Measurements from ENCODE around the gene IZUMO4. TPM values are rescaled to one million over a fixed set of nuclear protein-coding genes. Genes with fewer than 3 reads are reported as not detected.

Gene IZUMO4
- total and polyA plus RNA-seq, 2 donors (not counting 1 experiment from before 2014, with no cell fraction given): 34.8 to 93.9 TPM

- TF ChIP-seq CTCF (IDR thresholded peaks at IDR 0.05) (no peak), EZH2 (IDR thresholded peaks at IDR 0.05; ENCODE audit: borderline replicate concordance, insufficient read depth, low read depth, low read length, poor library complexity, severe bottlenecking) (no peak)
- Histone ChIP-seq H3K79me2 (ENCODE audit: control insufficient read depth, insufficient read depth, low read length) (peaks cover 65% of the 10 kb centered on the region), H3K36me3 (replicated peaks in 1 of 2; ENCODE audit: control extremely low read depth in 1 of 2, control insufficient read depth in 1 of 2, extremely low read depth in 1 of 2, insufficient read depth in 2 of 2, low read length in 1 of 2) (no peaks in the 10 kb centered on the region), H3K4me1 (ENCODE audit: control insufficient read depth in 2 of 2, insufficient read depth in 2 of 2, low read length in 2 of 2) (peaks cover 19 to 62% of the 10 kb centered on the region in 2 donors), H3K27ac (ENCODE audit: low read length in 2 of 2) (no peak overlapping the region), H3K9me3 (ENCODE audit: control extremely low read depth in 1 of 3, control insufficient read depth in 2 of 3, insufficient read depth in 1 of 3, low read length in 2 of 3) (no peaks in the 10 kb centered on the region), H3K4me3 (ENCODE audit: control extremely low read depth in 1 of 5, extremely low read depth in 1 of 5, insufficient read depth in 1 of 5, low read depth in 2 of 5, low read length in 4 of 5) (no peak overlapping the region), H2AFZ (ENCODE audit: insufficient read depth, low read depth, low read length, poor library complexity, severe bottlenecking) (no peak overlapping the region), H3K9ac (ENCODE audit: low read length) (no peak overlapping the region), H3K27me3 (replicated peaks in 1 of 4; ENCODE audit: control extremely low read depth in 1 of 4, control insufficient read depth in 3 of 4, insufficient read depth in 4 of 4, low read length in 3 of 4) (no peaks in the 10 kb centered on the region), H4K20me1 (ENCODE audit: control insufficient read depth, insufficient read depth, low read length, poor library complexity, severe bottlenecking) (no peaks in the 10 kb centered on the region), H3K4me2 (replicated peaks; ENCODE audit: low read depth, low read length, poor library complexity, severe bottlenecking) (no peak overlapping the region)
- POLR2A ChIA-PET: interaction anchor here (0.6 to 4.3 kb wide), 5 partner anchors 11 to 209 kb away, joined by 3 to 41 read pairs (median 4); partner anchors contain the start of genes IZUMO4, MKNK2 and MOB3A
- WGBS (ENCODE audit: insufficient coverage): 94% methylated on average over 7 of the region's 8 CpGs
- H3K27ac Mint-ChIP-seq: no peak overlapping the region
- peaks cover 42% of the 10 kb centered on the region for H3K4me1 Mint-ChIP-seq
- H3K9me3 Mint-ChIP-seq (ENCODE audit: insufficient read depth): no peaks in the 10 kb centered on the region
- intact Hi-C loops (cut with micrococcal nuclease): no loop called here
- CTCF ChIA-PET: interaction anchor here (1.6 kb wide), 1 partner anchor 31 kb away, joined by 6 read pairs; no protein-coding TSS in a partner anchor
- no peak for ATAC-seq (ENCODE audit: low read depth)
- DNase-seq: no peak
- H3K27me3 Mint-ChIP-seq: no peaks in the 10 kb centered on the region
- peak overlapping the region; percentile 47 for H3K4me3 Mint-ChIP-seq
Observed at GRCh38 chr19:2063824-2064223, 32.9 kb upstream of the IZUMO4 start.

DNA sequence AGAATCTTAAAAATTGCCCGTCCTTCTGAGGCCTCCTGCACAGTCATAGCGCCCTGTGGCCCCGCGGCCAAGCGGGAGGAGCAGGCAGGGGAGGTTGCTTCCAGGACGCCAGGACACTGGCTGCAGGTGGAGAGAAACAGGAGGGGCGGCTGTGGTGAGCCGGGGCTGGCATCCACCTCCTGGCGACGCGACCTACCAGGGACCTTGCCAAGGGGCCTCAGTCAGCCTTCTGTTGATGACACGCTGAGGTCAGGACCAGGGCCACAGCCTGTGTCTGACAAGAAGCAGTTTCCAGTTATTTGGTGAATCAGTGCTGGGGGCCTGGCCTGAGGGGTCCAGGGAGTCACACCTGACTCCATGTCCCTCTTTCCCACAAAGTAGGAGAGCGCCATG is 32.3 kb upstream of the IZUMO4 start:
- Mint-ChIP-seq H3K9me3 (ENCODE audit: insufficient read depth) (no peaks in the 10 kb centered on the region), H3K4me1 (peaks cover 45% of the 10 kb centered on the region), H3K27ac (peak overlapping the region; percentile 59), H3K27me3 (no peaks in the 10 kb centered on the region), H3K4me3 (no peak overlapping the region)
- TF ChIP-seq CTCF (IDR thresholded peaks at IDR 0.05): no peak
- no peak for TF ChIP-seq EZH2 (IDR thresholded peaks at IDR 0.05; ENCODE audit: borderline replicate concordance, insufficient read depth, low read depth, low read length, poor library complexity, severe bottlenecking)
- Histone ChIP-seq H3K36me3 (replicated peaks in 1 of 2; ENCODE audit: control extremely low read depth in 1 of 2, control insufficient read depth in 1 of 2, extremely low read depth in 1 of 2, insufficient read depth in 2 of 2, low read length in 1 of 2) (no peaks in the 10 kb centered on the region), H3K4me2 (replicated peaks; ENCODE audit: low read depth, low read length, poor library complexity, severe bottlenecking) (no peak overlapping the region), H3K9ac (ENCODE audit: low read length) (no peak overlapping the region), H3K4me1 (ENCODE audit: control insufficient read depth in 2 of 2, insufficient read depth in 2 of 2, low read length in 2 of 2) (peaks cover 24 to 63% of the 10 kb centered on the region in 2 donors), H4K20me1 (ENCODE audit: control insufficient read depth, insufficient read depth, low read length, poor library complexity, severe bottlenecking) (peaks cover 1% of the 10 kb centered on the region), H2AFZ (ENCODE audit: insufficient read depth, low read depth, low read length, poor library complexity, severe bottlenecking) (no peak overlapping the region), H3K27me3 (replicated peaks in 1 of 4; ENCODE audit: control extremely low read depth in 1 of 4, control insufficient read depth in 3 of 4, insufficient read depth in 4 of 4, low read length in 3 of 4) (no peaks in the 10 kb centered on the region), H3K4me3 (ENCODE audit: control extremely low read depth in 1 of 5, extremely low read depth in 1 of 5, insufficient read depth in 1 of 5, low read depth in 2 of 5, low read length in 4 of 5) (no peak overlapping the region), H3K27ac (ENCODE audit: low read length in 2 of 2) (no peak overlapping the region), H3K79me2 (ENCODE audit: control insufficient read depth, insufficient read depth, low read length) (peaks cover 68% of the 10 kb centered on the region), H3K9me3 (ENCODE audit: control extremely low read depth in 1 of 3, control insufficient read depth in 2 of 3, insufficient read depth in 1 of 3, low read length in 2 of 3) (no peaks in the 10 kb centered on the region)
- 89% methylated on average over 13 of the region's 13 CpGs for WGBS (ENCODE audit: insufficient coverage)
- CTCF ChIA-PET: no interaction called here
- ATAC-seq (ENCODE audit: low read depth) (no peak), DNase-seq (no peak)
- POLR2A ChIA-PET: interaction anchor here (0.6 kb wide), 1 partner anchor 21 kb away, joined by 3 read pairs; no protein-coding TSS in a partner anchor
- intact Hi-C loops (cut with micrococcal nuclease): no loop called here

All from B cell (primary cell).